ENCODE results near the gene RUFY2.

DNA sequence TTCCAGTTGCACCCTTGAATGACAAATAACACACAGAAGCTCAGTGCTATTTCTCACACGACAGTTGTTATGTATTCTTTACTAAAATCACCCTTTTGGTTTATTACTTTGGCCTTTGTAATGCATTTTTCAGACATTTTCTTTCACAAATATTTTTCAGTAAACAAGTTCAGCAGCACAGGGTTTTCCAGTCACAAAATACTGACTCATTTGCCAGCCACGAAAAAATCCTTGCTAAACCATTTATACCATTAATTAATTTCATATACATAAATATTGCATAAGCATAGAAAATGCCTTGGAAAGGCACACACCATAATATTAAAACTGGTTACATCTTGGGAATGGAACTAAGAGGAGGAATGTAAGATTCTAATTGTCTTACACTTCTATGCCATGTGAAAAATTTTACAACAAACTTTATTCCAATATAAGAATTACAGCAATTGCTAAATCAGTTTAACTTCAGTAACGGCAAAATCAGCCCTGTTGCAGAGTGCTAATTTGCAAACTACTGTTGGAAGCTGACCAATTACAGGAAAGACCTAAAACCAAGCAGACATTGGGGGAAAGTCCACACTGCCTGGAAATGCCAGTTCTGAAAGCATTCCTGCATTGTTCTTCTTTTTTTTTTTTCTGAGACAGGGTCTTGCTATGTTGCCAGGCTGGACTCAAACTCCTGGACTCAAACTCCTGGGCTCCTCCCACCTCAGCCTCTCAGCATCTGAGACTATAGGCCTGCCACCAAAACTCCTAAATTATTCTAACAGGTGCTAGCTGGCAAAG lies 42.8 kb downstream of the RUFY2 start:
- TF ChIP-seq YY1 (IDR thresholded peaks at IDR 0.05; ENCODE audit: insufficient read depth, insufficient read length) (no peak), SUZ12 (IDR thresholded peaks at IDR 0.05; ENCODE audit: extremely low read depth, insufficient read depth, insufficient read length) (no peak), ZNF274 (IDR thresholded peaks at IDR 0.05; ENCODE audit: low read depth, low read length) (no peak)

All from NT2/D1 (cell line).